Activated CD4-positive, alpha-beta T cell treated with anti-CD3 and anti-CD28 coated beads, Interleukin-2, amount 50 U/mL, for 4 hours (primary cell): ENCODE results near the gene IL20.
"Not testable (repeated sequence)": the region's sequence is repeated elsewhere in the genome, so short reads cannot be mapped to it uniquely, and the experiment has no call there.

Experiments used
- DNase-seq, 2 experiments: peaks; one replicate each; pipeline ENCODE4 v3.0.0-alpha.2; 2020

The IL20 gene

DNA sequence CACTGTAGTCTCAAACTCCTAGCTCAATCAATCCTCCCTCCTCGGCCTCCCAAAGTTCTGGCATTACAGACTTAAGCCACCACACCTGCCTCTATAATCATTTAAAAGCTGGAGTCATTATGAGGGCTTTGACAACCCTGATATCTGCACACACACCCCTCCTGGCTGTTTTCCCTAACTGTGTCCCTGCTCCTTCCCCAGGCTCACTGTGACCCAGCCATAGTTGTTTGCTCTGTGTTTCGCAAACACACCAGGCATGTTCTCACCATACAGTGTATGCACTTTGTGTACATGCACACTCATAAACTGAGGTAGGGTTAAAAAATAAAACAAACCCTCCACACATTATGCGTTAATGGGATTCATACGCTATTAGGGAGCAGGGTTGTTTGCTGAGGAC lies 21.8 kb upstream of the IL20 start:
- DNase-seq, result no peak

DNA sequence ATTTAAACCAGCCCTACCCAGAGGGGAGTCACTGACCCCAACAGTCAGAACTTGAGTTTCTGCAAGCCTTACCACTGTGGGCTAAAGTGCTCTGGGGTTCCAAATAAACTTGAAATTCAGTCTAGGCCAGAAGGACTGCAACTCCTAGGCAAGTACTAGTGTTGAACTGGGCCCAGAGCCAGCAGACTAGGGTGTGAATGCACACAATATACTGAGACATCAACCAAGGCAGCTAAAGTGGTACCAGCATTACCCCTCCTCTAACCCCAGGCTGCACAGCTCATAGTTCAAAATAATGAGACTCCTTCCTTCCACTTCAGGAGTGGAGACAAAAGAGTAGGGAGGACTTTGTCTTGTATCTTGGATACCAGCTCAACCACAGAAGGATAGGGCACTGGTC lies 18.9 kb upstream of the IL20 start:
- DNase-seq, result no peak

DNA sequence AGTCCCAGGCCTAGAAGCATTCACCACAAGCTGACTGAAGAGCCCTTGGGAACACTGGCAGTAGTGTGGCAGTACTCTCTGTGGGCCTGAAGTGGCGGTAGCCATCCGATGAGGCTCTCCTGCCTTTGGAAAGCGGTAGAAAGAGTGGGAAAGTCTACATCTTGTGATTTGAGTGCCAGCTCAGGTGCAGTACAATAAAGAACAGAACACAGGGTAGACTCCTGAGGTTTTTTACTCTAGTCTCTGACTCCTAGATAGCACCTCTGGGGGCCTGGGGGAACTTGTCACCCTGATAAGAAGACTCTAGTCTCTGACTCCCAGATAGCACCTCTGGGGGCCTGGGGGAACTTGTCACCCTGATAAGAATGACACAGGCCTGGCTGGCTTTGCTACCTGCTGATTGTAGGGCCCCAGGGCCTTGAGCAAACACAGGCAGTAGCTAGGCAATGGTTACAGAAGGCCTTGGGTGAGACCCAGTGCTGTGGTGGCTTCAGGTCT lies 18.0 kb upstream of the IL20 start:
- no peak for DNase-seq

DNA sequence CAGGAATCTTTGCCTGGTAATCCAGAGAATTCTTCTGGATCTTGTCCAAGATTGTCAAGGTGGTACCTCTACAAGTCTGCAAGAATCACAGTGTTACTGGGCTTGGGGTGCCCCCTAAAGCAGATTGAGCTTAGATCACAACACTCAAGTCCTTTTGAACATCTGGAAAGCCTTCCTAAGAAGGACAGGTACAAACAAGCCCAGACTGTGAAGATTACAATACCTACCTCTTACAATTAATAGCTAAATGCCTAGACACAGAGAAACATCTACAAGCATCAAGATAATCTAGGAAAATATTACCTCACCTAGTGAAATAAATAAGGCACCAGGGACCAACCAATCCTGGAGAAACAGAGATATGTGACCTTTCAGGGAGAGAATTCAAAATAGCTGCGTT lies 17.5 kb upstream of the IL20 start:
- no peak for DNase-seq

DNA sequence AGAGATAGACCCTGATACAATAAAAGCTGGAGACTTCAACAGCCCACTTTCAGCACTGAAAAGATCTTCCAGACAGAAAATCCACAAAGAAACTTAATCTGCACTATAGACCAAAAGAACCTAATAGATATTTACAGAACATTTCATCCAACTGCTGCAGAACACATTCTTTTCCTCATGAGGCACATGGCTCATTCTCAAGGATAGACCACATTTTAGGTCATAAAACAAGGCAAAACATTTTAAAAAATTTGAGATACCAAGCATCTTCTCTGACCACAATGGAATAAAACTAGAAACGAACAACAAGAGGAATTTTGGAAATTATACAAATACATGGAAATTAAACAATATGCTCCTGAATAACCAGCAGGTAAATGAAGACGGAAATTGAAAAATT lies 15.0 kb upstream of the IL20 start:
- DNase-seq, result no peak

DNA sequence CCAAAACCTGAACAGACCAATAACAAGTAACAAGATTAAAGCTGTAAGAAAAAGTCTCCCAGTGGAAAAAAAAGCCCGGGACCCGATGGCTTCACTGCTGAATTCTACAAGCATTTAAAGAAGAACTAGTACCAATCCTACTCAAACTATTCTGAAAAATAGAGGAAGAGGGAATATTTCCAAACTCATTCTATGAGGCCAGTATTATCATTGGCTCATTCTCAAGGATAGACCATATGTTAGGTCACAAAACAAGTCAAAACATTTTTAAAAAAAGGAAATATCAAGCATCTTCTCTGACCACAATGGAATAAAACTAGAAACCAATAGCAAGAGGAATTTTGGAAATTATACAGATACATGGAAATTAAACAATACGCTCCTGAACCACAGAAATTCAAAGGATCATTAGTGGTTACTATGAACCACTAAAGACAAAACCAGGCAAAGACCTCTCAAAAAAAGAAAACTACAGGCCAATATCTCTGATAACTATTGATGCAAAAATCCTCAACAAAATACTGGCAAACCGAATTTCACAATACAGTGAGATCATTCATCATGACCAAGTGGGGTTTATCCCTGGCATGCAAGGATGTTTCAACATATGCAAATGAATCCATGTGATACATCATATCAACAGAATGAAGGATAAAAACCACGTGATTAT lies 13.9 kb upstream of the IL20 start:
- no peak for DNase-seq

DNA sequence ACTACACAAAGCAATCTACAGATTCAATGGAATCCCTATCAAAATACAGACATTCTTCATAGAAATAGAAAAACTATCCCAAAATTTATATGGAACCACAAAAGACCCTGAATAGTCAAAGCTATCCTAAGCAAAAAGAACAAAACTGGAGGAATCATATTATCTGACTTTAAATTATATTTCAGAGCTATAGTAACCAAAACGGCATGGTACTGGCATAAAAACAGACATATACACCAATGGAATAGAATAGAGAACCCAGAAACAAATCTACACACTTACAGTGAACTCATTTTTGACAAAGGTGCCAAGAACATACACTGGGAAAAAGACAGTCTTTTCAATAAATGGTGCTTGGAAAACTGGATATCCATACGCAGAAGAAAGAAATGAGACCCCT lies 12.8 kb upstream of the IL20 start:
- DNase-seq, result not testable (repeated sequence)

DNA sequence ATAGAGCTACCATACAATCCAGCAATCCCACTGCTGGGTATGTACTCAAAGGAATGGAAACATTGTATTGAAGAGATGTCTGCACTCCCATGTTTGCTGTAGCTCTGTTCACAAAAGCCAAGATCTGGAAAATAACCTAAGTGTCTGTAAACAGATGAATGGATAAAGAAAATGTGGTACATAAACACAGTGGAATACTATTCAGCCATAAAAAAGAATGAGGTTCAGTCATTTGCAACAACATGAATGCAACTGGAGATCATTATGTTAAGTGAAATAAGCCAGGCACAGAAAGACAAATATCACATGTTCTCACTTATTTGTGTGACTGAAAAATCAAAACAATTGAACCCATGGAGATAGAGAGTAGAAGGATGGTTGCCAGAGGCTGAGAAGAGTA lies 11.7 kb upstream of the IL20 start:
- DNase-seq, result not testable (repeated sequence)

DNA sequence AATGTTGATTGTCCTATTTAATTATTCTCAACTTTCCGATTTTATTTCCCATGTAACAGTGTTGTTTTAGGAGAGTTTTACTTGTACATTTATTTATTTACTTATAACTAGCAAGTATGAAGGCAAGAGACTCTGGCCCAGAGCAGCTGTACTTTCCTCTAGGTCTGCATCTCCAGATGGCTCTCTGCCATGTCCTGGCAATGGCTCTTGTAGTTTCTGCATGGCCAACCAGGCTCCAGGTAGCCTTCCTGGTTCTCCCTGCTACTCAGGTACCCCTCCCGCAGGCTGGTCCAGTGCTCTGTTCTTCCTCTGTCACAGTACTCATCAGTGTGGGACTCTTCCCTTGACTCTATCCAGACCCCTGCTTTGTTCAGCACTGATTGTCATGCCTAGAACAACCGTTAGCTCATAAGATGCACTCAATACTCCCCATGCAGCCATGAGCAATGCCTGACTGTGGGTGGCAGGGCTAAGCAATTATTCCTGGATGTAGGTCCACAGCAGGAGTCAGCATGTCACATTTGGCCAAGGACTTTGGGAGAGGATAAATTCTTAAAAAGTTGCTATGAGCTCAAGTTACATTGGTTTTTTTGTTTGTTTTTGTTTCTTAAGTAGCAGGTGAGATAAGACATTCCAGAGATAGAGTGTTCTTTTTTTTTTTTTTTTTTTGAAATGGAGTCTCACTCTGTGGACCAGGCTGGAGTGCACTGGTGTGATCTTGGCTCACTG lies 10.9 kb upstream of the IL20 start:
- DNase-seq, result no peak

DNA sequence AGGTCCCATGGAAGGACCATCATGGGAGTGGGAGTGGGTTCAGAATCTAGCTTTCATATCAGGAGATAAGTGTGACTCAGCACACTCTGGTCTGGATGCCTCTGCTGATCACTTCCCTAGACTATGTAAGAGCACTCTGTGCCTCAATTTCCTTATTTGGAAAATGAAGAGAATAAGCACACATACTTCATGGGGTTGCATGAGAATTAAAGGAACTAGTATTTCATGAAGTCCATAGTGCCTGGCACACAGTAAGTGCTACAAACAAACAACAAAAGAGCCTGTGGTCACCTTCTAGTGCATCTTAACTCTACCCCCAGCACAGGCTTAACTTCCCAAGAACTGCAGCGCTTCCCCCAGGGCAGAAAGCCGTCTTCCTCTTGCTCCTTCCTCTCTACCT lies 9.6 kb upstream of the IL20 start:
- DNase-seq, result no peak

DNA sequence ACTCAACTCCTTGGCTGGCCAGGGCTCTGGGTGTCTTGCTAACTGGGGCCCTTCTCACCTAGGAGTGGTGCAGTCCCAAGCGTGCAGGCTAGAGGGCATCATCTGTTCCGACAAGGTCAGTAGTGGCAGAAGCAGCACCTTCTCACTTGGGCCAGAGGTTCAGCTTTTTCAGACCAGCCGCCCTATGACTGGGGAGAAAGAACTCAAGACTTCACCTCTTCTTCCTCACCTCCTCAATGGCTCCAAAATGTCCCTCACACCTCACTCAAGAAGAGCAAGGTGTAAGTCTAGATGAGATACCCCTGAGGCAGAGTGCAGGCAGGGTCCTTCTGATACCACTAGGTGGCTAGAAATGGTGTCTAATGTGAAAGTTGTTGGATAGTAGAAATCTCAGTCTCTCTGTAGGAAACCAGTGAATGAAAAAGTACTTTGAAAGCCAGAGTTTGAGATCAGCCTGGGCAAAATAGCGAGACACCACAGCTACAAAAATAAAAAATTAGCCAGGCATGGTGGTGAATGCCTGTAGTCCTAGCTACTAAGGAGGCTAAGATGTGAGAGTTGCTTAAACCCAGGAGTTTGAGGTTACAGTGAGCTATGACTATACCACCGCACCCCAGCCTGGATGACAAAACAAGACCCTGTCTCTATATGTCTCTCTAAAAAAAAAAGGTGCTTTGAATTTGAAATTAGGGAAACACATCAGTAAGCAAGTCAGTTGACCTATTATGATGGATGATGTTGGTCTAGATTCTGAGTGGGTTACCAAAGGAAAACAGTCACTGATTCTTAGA lies 8.6 kb upstream of the IL20 start:
- DNase-seq, result no peak

DNA sequence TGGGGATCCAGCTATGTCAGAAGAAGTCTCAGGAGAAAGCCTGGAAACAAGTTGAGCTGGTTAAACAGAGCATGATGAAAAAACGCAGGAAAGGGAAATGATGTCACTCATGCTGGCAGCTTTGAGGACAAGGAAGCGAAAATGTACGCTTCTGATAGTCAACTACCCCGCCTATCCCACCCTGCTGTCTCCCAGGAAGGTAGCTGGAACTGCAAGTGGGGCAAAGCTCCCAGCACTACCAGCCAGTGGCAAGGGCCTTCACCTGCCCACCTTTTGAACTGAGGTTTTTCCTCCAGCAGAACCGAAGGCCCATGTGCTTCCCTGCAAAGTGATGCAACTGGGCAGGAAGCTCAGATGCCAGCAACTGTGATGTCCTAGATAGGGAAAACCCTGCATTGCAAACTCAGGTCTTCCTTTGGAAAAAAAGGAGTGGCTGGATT lies 6.3 kb upstream of the IL20 start:
- DNase-seq, result no peak

DNA sequence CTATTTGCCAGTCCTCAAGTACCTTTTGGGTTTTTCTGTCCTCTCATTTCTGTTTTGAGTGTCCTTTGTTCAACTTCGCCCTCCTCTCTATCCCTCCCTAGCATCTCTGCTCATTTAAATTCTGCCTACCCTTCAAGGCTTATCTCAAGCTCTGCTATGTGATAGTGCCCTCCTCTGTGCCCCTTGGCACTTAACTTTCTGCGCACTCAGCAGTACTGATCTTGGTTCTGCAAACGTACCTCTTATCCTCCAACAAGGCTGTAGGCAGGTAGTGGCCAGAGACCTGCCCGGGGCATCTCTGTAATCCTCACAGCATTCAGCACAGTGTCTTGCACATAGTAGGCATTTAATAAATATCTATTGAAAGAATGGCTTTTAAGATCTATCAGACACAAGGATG lies 5.3 kb upstream of the IL20 start:
- DNase-seq, result no peak

DNA sequence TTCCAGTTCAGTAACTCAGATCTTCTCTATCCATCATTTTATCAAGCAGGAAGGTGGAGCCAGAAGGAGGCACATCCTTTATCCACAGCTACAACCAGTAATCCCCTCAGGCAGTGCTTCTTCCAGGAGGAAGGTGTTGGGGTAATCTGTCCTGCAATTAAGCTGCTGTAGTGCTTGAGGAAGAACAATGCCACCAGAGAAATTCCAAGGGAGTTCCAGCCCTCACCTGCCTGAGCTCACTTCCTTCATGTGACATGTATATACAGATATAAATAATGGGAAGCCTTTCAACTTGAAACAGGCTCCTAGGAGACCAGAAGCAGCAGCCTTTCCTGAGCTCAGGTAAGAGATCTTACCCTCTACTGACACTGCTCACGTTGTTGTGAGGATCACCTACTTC lies 2.2 kb upstream of the IL20 start:
- DNase-seq, result no peak

DNA sequence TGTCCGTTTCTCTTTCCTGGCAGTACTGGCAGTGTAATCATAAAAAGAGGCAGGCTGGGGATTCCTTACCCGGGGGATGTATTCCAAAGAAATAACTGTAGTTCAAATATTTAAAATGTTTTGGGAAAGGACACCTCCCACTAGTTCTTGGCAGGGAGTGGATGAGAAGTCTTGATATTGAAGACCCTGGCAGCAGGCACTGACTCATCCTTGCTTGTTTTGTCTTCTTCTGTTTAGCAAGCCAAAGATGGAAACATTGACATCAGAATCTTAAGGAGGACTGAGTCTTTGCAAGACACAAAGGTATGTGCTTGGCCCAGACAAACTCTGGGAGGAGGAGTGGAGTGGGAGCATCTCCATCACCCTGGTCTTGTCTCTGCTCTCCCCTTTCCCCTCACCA lies 639 bp downstream of the IL20 start:
- no peak for DNase-seq

DNA sequence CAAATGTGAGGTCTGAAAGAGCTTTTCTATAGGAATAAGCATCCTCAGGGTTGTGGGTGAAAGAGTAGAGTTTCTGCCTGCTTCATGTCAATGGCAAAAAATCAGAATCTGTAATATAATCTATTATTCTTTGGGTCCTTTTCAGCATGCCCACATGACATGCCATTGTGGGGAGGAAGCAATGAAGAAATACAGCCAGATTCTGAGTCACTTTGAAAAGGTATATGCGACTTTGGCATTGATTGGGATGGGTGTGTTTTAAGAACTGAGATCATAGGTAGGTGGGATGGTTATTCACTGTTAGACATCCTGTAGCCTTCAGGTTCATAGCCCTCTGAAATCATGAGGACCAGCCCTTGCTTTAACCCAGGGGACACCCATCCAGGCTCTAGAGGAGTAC lies 1.8 kb downstream of the IL20 start:
- DNase-seq, result no peak

DNA sequence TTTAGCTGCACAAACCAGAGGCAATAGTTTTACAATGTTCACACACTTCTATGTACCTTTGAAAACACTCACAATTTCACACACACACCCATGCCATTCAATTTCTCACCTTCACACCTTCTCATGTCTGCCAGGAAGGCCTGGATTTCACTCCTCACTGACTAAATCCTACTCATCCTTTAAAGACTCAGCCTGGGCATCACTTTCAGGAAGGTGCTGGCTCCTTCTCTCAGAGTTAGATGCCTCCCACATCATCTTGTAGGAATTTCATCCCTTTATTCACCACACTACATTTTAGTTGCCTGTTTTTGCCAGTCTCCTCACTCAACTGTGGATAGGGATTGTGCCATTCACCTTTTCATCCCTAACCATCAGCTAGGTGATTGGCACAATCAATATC lies 2.3 kb downstream of the IL20 start:
- no peak for DNase-seq

DNA sequence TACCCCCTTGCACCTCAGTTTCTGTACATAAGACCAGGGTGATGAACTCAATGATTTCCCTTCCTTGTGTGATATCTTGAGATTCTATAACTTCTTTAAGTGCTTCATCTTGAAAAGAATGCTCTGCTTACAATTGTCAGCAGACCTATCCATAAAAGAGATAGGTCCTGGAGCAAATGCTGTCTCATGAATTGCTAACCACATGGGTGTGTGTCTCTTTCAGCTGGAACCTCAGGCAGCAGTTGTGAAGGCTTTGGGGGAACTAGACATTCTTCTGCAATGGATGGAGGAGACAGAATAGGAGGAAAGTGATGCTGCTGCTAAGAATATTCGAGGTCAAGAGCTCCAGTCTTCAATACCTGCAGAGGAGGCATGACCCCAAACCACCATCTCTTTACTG lies 2.8 kb downstream of the IL20 start:
- no peak for DNase-seq

DNA sequence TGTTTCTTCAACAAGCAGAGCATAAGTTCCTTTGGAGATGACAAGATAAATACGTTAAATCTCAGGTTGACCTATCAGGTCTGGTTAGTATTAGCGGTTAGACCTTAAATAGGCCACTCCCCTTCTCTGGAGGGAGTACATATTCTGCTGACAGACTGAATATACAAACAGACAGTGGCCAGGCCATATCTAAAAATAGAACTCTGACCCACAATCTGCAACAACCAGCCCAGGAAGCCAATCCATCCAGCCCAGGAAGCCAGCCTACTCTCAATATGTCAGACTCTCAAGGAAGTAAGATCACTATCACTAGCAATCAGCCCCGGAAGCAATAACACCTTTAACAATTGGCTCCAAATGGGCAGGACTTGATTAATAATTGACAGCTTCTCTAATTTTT lies 6.7 kb downstream of the IL20 start:
- DNase-seq, result no peak

DNA sequence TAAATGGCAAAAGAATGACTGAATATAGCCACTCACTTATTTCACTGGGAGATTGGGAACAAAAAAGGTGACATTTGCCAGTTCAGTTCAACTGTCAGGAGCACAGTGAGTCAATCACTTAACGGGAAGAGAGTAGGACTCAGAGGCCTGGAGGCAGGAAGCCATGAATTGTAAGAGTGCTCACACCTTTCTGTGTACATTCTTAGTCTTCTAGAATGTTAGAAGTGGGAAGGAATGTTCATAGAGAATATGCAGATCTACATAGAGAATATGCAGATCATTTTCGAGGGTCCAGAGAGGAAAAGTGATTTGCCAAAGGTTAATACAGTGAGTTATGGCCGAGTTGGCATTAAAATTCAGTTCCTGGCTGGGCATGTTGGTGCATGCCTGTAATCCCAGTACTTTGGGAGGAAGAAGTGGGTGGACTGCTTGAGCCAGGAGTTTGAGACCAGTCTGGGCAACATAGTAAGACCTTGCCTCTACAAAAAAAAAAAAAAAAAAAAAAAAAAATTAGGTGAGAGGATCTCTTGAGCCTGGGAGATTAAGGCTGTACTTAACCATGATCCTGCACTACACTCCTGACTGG lies 8.3 kb downstream of the IL20 start:
- no peak for DNase-seq

DNA sequence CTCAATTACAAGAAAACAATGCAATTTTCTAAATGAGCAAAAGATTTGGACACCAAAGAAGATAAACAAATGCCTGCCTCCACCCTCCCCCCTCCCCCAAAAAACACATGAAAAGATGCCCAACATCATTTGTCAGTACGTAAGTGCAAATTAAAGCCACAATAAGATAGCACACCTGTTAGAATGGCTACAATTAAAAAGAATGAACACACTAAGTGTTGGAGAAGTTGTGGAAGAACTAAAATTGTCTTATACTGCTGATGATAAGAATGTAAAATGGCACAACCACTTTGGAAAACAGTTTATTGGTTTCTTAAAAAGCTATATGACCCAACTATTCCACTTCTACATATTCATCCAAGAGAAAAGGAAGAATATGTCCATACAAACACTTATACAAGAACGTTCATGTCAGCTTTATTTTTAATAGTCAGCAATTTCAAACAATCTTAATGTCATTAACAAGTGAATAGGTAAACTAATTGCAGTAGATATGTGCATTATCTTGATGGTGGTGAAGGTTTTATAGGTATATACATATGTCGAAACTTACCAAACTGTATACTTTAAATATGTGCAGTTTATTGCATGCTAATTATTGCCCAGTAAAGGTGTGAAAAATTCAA lies 10.4 kb downstream of the IL20 start:
- DNase-seq, result no peak

DNA sequence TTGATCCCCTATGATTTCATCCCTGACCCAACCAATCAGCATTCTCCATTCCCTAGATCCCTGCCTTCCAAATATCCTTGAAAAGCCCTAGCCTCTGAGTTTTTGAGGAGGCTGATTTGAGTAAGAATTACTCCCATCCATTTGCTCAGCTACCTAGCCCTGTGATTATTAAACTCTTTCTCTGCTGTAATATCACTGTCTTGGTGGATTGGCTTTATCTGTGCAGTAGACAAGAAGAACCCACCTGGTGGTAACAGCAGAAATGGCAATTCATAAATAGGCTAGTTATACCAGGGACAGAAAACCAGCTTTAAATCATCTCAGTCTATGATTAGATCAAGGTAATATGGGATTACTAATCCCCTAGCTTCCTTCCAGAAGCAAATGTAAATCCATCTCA lies 13.0 kb downstream of the IL20 start:
- DNase-seq, result no peak

DNA sequence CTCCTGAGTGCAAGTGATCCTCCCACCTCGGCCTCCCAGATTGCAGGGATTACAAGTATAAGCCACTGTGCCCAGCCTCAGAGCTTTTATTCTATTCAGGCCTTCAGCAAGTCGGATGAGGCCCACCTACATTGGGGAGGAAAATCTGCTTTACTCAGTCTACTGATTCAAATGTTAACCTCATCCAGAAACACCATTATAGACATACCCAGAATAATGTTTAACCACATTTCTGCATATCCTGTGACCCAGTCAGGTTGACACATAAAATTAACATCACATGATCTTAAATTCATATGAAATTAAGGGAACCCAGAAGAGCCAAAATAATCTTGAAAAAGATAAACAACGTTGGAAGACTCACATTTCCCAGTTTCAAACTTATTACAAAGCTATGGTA lies 14.9 kb downstream of the IL20 start:
- no peak for DNase-seq
